ENCODE data around the gene NUDT17.

NUDT17 gene

GRCh38 chr1:145847827-145848226, 2.4 kb downstream of the NUDT17 start:
- no peak for DNase-seq (ENCODE audit: low read depth, low spot score)

GRCh38 chr1:145849356-145850160, 4.1 kb downstream of the NUDT17 start:
- DNase-seq (ENCODE audit: low read depth, low spot score) = no peak

GRCh38 chr1:145855426-145855948, 10.1 kb downstream of the NUDT17 start:
- no peak for DNase-seq (ENCODE audit: low read depth, low spot score)

GRCh38 chr1:145857170-145857569, 11.7 kb downstream of the NUDT17 start:
- DNase-seq (ENCODE audit: low read depth, low spot score) = no peak

- DNase-seq (ENCODE audit: low read depth, low spot score) = no peak
Measured at GRCh38 chr1:145858238-145858900, 12.9 kb downstream of the NUDT17 start.

- no peak for DNase-seq (ENCODE audit: low read depth, low spot score)
Measured at GRCh38 chr1:145858901-145859490, 13.6 kb downstream of the NUDT17 start, which contains the start of gene PIAS3. Gene PIAS3, minus strand, starts transcription at chr1:145859081. Its CDS starts 91 bp downstream, at chr1:145858990.

GRCh38 chr1:145859491-145860023, 14.1 kb downstream of the NUDT17 start:
- DNase-seq (ENCODE audit: low read depth, low spot score) = no peak

GRCh38 chr1:145863282-145864018, 18.0 kb downstream of the NUDT17 start:
- DNase-seq (ENCODE audit: low read depth, low spot score) = no peak

- no peak for DNase-seq (ENCODE audit: low read depth, low spot score)
Measured at GRCh38 chr1:145868232-145868631, 22.8 kb downstream of the NUDT17 start.

GRCh38 chr1:145871994-145872924, 26.8 kb downstream of the NUDT17 start:
- no peak for DNase-seq (ENCODE audit: low read depth, low spot score)

- DNase-seq (ENCODE audit: low read depth, low spot score) = no peak
Measured at GRCh38 chr1:145874646-145875045, 29.2 kb downstream of the NUDT17 start.

- no peak for DNase-seq (ENCODE audit: low read depth, low spot score)
Measured at GRCh38 chr1:145877923-145878486, 32.6 kb downstream of the NUDT17 start.

- DNase-seq (ENCODE audit: low read depth, low spot score) = no peak
Measured at GRCh38 chr1:145878724-145879123, 33.3 kb downstream of the NUDT17 start.

- DNase-seq (ENCODE audit: low read depth, low spot score) = no peak
Measured at GRCh38 chr1:145879775-145880174, 34.3 kb downstream of the NUDT17 start.

- DNase-seq (ENCODE audit: low read depth, low spot score) = no peak
Measured at GRCh38 chr1:145884675-145885074, 39.2 kb downstream of the NUDT17 start.

GRCh38 chr1:145885738-145886287, 40.4 kb downstream of the NUDT17 start, which contains the start of gene ANKRD35:
Gene ANKRD35, minus strand, starts transcription at chr1:145885866. Its CDS starts 108 bp downstream, at chr1:145885758.
- DNase-seq (ENCODE audit: low read depth, low spot score) = no peak

- no peak for DNase-seq (ENCODE audit: low read depth, low spot score)
Measured at GRCh38 chr1:145886390-145886789, 41.0 kb downstream of the NUDT17 start.

- no peak for DNase-seq (ENCODE audit: low read depth, low spot score)
Measured at GRCh38 chr1:145886816-145887215, 41.4 kb downstream of the NUDT17 start.

- DNase-seq (ENCODE audit: low read depth, low spot score) = no peak
Measured at GRCh38 chr1:145887631-145888030, 42.2 kb downstream of the NUDT17 start.

Data from iPS DF 19.7 (cell line).